GM19043 (cell line): Measurements from ENCODE around the gene SEC24D.

Source experiments
- ATAC-seq: cut with Tn5 transposase; IDR thresholded peaks from one replicate; pipeline ENCODE4 v1.9.1; 2021; ENCODE audit warnings: low read depth; ENCODE audit not compliant: unreplicated experiment

SEC24D gene

GRCh38 chr4:118729287-118730286 is 106.3 kb downstream of the SEC24D start:
- no peak for ATAC-seq

- ATAC-seq: no peak
Observed at GRCh38 chr4:118727360-118727759, 108.6 kb downstream of the SEC24D start.

GRCh38 chr4:118723369-118723768 is 112.6 kb downstream of the SEC24D start:
- no peak for ATAC-seq

- ATAC-seq: no peak
Observed at GRCh38 chr4:118721752-118722151, 114.2 kb downstream of the SEC24D start.

- ATAC-seq: no peak
Observed at GRCh38 chr4:118718511-118719170, 117.3 kb downstream of the SEC24D start.

- ATAC-seq: no peak
Observed at GRCh38 chr4:118716304-118716703, 119.6 kb downstream of the SEC24D start.

GRCh38 chr4:118714682-118715081 is 121.2 kb downstream of the SEC24D start:
- ATAC-seq: no peak

GRCh38 chr4:118712872-118713271 is 123.1 kb downstream of the SEC24D start:
- no peak for ATAC-seq

GRCh38 chr4:118711052-118711451 is 124.9 kb downstream of the SEC24D start:
- no peak for ATAC-seq

GRCh38 chr4:118703118-118703517 is 132.8 kb downstream of the SEC24D start:
- no peak for ATAC-seq

GRCh38 chr4:118684873-118685811 is 150.8 kb downstream of the SEC24D start, which contains the start of gene METTL14:
METTL14 (plus strand) TSS chr4:118685392; CDS start chr4:118685535, 143 bp downstream.
- peak; percentile 99 for ATAC-seq

- ATAC-seq: no peak
Observed at GRCh38 chr4:118683513-118683912, 152.4 kb downstream of the SEC24D start.

- no peak for ATAC-seq
Observed at GRCh38 chr4:118682928-118683327, 153.0 kb downstream of the SEC24D start.

GRCh38 chr4:118680808-118681207 is 155.1 kb downstream of the SEC24D start:
- no peak for ATAC-seq

- ATAC-seq: no peak
Observed at GRCh38 chr4:118676128-118676527, 159.8 kb downstream of the SEC24D start.
